ENCODE results near the gene MFRP.

- TF ChIP-seq CTCF (IDR thresholded peaks at IDR 0.05) (no peak), POLR2A (IDR thresholded peaks at IDR 0.05) (no peak)
Observed at GRCh38 chr11:119382101-119382500, 35.6 kb upstream of the MFRP start.
